UCSD-AML1 (cell line): Measurements from ENCODE around the gene GPR137.
A peak's percentile ranks its signal among the peaks of the same experiment; 100 is the strongest.
"Not testable (repeated sequence)": the region's sequence is repeated elsewhere in the genome, so short reads cannot be mapped to it uniquely, and the experiment has no call there.

Experiments used
- DNase-seq: peaks from one replicate; lab custom pipeline; 2025; ENCODE audit not compliant: unreplicated experiment; lab: John Stamatoyannopoulos, UW

Gene GPR137, protein sequence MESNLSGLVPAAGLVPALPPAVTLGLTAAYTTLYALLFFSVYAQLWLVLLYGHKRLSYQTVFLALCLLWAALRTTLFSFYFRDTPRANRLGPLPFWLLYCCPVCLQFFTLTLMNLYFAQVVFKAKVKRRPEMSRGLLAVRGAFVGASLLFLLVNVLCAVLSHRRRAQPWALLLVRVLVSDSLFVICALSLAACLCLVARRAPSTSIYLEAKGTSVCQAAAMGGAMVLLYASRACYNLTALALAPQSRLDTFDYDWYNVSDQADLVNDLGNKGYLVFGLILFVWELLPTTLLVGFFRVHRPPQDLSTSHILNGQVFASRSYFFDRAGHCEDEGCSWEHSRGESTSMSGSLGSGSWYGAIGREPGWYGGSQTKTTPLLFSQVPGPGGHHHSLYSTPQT

DNA sequence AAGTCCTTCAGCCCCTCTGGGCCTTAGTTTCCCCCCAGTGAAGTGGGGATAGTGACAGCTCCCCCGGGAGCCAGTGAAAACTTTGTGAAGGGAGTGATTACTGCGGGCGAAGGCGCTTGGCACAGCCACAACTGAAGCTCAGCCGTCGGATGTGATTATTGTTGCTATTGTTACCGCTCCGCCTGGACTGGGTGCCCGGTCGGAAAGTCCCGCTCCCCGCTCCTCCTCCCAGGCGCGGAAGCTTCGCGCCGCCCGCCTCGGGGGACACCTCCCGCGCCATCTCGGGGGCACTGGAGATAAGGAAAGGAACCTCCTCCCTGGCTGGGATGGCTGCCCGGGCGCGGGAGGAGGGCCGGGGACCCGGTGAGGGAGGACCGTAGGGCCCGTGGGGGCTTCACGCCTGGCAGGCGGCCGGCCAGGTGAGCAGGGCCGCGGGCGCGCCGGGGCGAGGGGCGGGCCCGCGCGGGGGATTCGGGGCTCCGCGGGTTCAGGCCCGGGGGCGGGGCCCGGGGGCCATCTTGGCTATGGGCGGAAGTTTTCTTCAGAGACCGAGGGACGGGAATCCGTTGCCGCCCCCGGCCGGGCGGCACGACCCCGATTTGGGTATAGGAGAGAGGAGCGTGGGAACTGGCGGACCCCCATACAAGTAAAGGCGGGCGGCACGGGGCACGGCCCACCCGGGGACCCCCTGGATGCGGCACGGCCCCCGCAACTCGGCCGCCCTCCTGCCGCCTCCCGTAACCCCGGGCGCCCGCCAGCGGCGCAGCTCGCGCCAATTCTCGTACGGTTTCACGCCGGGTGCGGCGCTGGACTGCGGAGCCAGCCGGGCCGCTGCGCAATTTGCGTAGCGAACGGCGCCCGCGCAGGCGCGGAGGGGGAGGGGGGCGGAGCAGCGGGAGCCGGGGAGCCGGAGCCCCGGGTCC is at the start of gene GPR137:
TSS of gene GPR137 (plus strand) at position 887 of the 923 bp plus-strand sequence. CDS start 677 bp downstream, outside the sequence.
- DNase-seq: peak; percentile 90

DNA sequence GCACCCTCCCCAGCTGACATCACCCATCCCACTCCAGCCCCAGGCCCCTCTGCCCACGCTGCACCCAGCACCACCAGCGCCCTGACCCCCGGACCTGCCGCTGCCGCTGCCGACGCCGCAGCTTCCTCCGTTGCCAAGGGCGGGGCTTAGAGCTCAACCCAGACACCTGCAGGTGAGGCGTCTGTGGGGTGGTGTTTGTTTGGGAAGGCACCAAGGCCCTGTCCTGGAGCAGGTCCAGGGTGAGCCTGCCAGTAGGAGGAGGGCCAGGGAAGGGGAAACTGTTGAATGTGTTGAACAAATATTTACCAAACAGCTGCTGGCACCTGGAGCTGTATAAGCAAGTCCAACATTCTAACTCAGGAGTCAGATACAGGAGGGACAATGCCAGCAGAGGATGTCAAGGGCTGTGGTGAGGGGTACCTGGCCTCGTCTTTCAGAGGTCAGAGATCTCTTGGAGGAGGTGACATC is 48.1 kb upstream of the GPR137 start:
- no peak for DNase-seq

DNA sequence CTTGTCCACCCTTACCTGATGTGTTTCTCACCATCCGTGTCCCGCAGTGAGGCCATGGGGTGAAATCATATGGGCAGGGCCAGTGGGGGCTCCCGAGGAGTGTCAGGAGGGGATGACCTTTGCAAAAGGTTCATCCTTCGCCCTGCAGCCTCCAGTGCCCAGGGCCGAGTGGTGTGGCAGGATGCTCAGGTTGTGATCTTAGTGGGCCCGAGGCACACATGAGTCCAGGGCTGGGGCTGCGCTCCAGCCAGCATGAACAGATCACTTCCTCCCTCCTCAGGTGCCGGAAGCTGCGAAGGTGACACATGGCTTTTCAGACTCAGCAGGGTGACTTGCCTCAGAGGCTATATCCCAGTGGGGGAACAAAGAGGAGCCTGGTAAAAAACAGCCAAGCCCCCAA is 47.6 kb upstream of the GPR137 start:
- DNase-seq: no peak

DNA sequence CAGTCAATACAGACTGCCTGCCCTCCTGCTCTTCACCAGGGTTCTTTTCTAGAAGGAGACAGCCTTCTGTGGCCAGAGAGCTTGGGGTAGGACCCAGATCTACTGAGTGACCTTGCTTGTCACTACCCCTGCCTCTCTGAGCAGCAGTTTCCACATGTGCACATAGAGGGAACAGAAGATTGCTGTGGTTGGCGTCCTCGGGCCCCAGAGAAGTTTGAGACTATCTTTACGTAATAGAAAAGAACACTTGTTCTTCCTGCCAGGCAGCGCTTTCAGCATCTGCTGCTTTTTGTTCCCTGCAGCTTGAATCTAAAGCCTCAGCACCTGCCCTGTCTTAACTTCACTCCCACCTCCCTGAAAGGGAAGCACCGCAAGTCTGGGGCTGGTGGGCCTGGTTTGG is 46.6 kb upstream of the GPR137 start:
- no peak for DNase-seq

DNA sequence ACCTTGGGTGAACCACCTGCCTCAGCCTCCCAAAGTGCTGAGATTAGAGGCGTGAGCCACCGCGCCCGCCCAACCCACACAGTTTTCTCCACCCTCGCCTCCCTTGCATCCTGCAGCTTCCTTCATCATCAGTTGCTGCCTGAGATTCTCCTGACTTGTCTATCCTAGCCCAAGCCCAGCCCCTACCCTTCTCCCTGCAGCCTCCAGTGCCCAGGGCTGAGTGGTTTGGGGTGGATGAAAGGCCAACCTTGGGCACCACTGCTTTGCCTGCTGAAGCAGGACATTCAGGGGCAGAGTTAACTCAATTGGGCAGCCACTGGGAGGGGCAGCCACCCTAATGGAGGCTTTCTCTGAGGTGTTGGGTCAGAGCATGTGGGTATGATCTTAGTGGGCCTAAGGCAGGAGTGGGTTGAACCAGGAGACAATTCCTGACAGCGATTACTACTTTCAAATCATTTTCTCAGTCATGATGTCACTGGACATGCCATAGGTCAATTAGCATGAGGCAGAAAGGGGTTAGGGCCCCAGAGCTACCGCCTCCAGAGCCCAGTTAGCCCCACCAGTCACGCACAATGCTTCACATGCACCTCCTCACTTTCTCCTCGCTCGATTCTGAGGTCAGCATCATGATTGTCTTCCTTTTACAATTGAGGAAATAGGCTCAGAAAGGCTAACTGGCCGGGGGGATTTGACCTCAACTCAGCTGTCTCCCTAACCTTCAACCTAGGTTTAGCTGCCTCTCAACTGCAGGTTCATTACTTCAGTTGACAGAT is 45.8 kb upstream of the GPR137 start:
- DNase-seq: peak; percentile 43

DNA sequence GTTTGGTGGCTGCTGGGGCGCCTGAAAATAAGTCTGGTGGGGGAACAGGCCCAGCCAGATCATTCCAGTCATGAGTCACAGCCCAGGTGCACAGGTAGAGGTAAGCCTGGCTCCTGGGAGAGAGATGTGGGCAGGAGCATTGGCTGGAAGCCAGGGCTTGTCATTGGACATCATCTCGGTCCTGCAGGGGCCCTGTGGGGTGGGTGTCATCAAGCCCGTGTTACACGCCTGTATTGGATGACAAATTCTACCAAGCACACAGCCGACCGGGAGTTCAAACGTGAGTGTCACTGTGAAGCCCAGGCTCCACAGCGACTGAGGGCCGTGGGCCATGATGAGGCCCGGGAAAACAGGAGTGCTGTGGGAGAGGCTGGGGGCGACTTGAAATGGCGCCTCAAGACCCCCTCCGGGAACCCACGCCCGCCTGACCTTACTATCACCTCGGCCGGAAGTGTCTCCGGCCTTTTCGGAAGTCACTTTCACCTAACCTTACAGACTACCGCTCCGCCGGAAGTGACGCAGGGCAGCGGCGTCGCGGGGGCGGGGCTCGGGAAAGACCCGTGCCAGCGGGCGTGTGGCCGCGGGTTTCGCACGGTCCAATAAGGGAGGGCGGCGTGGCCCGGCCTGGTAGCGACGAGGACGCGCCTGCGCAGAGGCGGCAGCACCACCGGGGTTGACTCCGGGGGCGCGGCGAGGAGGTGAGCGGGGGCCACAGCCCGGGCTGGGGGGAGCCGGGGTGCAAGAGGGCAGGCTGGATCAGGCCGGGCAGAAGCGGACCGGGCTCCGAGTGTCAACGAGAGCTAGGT is 45.0 kb upstream of the GPR137 start, which contains the start of gene FKBP2:
TSS of gene FKBP2 (plus strand) at position 661 of the 806 bp plus-strand sequence. CDS start 1,293 bp downstream, outside the sequence.
- peak; percentile 98 for DNase-seq

DNA sequence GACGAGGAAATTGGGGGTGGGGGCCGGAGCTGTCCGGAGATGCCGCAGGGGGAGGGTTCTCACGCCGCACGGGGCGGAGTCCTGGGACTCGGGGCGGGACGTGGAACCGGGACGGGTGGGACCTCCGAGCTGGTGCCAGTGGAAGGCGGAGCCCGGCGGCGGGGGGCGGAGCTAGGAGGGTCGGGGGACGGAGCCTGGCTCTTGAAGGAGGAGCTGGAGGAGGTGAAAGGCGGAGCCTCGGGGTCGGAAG is 44.5 kb upstream of the GPR137 start:
- peak; percentile 100 for DNase-seq

DNA sequence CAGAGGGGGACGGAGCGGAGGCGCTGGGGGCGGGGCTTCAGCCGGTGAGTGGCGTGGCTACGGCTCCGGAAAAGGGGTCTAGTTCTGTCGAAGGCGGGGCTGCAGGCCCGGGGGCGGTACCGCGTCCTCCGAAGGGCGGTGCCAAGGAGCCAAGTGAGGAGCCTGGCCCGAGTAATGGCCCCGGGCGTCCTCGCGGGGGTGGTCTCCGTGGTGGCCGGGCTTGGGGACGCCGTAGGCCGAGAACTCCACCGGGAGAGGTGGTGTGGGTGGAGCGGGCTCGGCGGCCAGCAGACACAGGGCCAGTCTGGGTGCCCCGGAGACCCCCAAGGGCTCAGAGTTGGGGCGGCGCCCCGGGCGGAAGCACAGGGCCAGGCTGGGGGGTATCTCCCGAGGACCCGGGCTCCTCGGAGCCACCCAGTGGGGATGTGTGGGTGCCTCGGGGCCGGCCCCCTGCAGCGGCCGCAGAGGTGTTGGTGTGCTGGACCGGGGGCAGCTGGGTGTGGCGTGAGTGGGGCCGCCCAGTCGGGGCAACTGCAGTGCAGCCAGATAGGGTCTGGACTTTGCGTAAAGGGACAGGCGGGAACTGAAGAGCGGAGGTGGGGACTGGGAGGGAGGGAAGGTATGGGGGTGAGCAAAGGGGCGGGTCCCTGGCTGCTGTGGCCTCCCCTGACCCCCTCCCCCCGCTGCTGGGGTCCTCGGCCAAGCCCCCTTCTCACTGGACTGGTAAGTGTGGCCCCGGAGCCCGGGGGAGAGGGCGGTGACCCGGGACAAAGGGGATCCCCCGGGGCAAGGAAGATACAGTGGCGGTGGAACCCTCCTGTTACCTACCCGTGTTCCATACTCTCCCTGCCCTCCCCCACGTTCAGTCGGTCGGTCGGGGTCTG is 43.9 kb upstream of the GPR137 start:
- peak; percentile 59 for DNase-seq

DNA sequence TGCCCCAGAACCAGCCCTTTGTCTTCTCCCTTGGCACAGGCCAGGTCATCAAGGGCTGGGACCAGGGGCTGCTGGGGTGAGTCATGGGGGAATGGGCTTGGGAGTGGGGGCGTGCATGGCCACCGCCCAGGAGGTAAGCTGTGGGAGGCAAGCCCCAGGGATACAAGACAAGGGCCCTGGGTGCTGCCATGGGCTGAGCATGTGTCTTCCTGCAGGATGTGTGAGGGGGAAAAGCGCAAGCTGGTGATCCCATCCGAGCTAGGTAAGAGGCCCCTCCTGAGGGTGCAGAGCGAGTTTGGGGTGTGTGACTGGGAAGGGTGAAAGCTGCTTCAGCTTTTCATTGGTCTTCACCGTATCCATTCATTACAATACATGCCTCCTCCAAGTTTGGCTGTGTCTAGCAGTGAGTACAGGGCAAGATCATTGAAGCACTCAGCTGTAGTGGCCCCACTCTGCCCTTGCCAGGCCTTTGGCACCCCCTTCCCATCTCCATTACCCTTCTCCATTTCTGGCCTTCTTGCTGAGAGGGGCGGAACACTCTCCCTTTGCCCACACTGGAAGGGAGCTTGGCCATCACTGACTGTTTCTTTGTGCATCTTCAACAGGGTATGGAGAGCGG is 42.3 kb upstream of the GPR137 start:
- no peak for DNase-seq

DNA sequence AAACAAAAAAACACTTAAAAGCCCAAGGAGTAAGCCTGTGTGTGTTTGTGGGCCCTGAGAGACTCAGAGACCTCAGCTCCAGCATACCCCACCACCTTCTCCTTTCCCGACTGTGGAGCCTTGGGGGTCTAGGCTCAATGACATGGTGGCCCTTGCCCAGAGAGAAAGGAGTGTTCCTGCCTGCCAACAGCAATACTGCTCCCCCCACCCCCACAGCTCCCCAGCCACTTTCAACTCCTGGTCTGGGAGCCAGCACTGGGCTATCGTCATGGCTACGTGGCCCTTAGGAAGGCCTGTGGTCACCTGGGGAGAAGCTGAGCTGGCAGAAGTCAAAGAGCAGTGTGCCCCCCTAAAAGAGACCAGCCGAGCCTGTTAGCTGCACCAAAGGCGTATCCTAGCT is 41.5 kb upstream of the GPR137 start:
- DNase-seq: no peak

DNA sequence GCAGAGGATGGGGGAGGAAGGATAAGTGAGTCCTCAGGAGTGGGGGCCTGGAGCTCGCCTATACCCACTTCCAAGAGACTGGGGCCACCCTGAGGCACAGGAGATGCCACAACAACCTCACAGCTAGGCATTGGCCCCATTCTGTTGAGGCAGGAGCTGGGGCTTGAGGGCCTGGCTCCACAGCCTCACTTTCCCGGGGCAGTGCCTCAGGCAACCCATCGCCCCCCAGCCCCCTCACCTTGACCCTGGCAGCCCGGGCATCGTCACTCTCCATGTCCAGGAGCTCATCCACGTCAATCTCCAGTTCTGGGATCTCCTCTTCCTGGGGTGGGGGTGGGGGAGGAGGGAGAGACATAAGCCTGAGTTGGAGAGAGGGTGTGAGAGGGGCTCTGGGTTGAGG is 40.7 kb upstream of the GPR137 start:
- DNase-seq: no peak

DNA sequence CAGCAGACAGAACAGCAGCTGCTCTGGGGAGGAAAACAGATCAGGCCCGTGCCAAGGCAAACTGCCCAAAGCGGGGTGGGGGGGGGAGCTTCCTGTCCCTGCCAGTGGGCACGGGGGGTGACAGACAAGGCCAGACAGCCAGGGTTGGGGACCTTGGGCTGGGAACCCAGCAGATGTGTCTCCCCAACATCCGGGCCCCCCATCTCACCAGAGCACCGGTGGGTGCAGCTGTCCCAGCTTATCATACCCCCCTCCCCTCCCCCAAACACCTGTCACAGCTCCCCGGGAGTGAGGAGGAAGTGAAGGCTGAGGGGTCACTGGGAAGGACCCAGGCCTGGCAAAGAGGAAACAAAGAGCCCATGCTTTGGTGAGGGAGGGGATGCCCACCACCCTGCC is 40.2 kb upstream of the GPR137 start:
- DNase-seq: no peak

DNA sequence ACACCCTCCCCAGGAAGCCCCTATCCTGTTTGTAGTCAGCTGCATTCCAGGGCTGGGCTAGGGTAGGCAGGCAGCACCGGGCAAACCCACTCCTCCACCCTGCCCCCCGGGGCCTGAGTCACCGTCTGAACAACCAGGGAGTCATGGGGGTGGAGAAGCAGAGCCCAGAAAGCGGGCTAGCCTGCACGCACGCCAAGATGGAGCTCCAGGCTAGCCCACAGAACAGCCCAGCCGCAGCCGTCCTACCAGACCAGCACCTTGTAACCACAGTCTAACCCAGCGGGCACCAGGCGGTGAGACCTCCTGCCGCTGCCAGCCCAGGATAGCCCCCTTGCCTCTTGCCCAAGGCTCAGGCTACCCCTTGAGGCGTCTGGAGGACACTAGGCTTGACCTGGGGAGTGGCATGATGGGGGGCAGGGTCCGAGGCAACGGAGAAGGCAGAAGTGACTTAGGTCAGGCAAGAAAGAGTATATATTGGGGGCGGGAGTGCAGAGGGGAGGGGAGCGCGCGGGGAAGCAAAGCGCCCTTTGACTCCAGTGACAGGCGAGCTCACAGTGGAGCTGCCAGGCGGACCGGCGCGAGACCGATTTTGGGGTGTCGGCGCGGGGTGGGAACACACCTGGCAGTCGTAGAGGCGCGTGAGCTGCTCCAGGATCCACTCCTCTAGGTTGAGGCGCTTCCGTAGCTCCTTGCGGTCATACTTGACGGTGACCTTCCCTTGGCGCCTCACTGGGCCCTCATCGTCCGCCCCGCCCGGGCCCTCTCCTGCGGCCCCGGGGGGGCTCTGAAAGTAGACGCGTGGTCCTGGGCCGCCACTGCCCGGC is 39.6 kb upstream of the GPR137 start:
- DNase-seq: peak; percentile 59

DNA sequence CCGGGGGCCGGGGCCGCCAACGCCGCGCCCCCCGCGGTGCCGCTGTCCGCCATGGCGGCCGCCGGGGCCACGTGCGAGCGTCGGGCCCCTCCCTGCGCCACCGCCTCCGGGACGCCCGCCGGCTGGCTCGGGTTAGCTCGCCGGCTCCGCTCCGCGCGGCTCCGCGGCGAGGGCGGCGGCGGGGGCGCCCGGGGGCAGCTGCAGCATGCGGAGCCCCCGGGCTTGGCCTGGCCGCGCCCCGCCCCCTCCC is 39.1 kb upstream of the GPR137 start:
- DNase-seq: not testable (repeated sequence)

DNA sequence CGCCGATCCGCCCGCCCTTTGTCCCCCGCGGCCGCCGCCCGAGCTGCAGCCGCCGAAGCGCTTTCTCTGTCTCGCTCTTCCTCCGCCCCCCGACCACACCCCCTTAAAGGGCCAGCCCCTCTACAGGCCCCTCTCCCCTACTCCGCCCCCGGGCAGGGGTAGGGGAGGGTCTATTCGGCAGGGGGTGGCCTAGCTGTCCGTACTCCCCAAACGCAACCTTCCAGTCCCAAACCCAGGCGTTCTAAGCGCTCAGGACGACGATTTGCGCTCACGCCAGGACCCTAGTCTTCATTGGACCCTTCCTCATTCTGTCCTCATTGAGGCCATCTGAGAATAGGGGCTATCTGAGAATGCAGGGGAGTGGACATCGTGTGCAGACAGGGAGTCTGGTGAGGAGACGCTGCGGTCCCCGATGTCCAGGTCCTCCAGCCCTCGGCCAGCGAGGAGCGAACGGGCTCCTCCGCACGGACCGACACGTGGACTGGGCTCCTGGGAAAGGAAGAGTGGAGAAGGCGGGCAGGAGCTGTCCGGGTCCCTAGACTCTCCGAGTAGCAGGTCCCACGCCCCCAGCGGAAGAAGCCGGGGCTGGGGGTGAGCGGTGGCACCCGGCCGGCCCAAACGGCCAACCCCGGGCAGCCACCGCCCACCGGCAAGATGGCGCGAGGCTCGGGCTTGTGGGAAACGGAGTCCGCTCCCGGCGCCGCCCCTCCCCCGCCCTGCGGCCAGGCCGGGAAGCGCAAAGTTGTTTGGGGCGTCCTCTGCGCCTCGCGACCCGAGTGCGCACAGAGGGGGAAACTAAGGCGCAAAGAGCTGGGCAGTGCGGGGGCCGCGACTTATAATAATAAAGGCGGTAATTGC is 38.5 kb upstream of the GPR137 start, which contains the start of gene PPP1R14B:
TSS of gene PPP1R14B (minus strand) at position 73 of the 858 bp plus-strand sequence. CDS start 270 bp downstream, outside the sequence.
- DNase-seq: peak; percentile 88

DNA sequence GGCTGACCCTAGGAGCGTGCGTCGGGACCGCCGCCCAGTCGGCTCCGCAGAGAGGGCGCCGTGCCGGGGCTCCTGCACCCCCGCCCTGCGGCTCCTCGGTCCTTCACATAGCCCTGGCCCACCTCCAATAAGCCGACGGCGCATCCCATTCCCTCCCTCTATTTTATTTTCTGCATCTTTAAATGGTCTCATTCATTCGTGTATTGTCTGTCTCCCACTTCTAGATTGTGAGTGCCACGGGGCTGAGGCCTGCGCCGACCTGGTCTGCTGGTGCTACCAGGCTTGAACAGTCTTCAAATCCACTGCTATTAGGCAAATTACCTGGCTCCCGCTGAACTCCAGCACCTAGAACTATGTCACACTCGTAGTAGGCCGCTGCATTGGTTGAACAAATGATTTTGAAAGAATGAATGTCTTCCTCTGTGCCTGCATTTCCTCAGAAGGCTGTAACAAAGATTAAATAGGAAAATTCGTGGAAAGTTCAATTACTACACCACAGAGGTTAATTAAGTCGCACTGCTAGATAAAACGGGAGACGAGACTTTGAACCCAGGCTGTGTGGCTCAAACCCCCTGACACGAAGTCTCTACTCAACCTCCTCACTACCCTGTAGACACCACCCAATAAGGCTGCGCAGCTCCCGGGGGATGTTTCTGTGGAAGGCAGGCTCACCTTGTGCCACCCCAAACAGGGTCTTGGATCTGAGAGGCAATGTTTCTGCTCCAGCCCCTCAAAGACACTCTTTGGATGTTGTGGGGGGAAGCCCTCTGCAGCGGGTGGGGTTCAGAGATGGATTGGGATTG is 37.7 kb upstream of the GPR137 start:
- DNase-seq: no peak

DNA sequence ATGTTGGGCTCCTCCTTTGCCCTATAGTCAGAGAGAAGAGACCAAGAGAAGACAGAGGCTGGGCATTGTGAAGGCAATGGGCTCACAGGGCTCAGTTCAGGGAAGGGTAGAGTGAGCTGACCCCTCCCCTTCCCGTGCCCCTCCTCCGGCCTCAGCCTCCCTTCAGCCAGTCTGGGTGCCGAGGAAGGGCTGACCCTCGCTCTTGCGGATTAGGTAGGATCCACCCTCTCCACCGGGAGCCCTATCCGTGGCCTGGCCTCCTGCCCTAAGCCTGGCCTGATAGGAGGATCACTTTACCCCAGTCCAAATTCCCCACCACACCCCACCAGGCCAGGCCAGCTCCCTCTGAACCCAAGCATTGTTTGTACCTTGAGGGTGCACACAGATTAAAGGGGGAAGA is 37.1 kb upstream of the GPR137 start:
- DNase-seq: no peak
